A673 (cell line): Measurements from ENCODE around the gene LAMA3. TPM values are rescaled to one million over a fixed set of nuclear protein-coding genes. Genes with fewer than 3 reads are reported as not detected.
A peak's percentile ranks its signal among the peaks of the same experiment; 100 is the strongest.

ENCODE experiments used
- BruUV-seq: library from RNA; stranded (reverse); fragments of 400-500 nt; replicated peaks from 2 replicates; lab custom pipeline; 2021; lab: Mats Ljungman, UMichigan
- CTCF ChIA-PET: fragments of 300-600 bp; sonication (Branson Sonifier 250); formaldehyde crosslinking; loops from one replicate; lab custom pipeline; 2022; ENCODE audit warnings: antibody characterized with exemption; lab: Charles Lee
- POLR2A ChIA-PET: fragments of 300-600 bp; sonication (Branson Sonifier 250); formaldehyde crosslinking; loops from one replicate; lab custom pipeline; 2022; ENCODE audit warnings: antibody characterized with exemption; ENCODE audit not compliant: low non-redundant PET; lab: Charles Lee
- DNase-seq: peaks from one replicate; pipeline ENCODE4 v3.0.0-alpha.2; 2015; ENCODE audit warnings: low spot score
- H3K27ac ChIP-seq: fragments of 200-600 bp; sonication (generic); 2 replicates; pipeline ENCODE4 v1.5.1; 2016; ENCODE audit warnings: mixed run types, low read depth, mild to moderate bottlenecking, mixed read lengths, antibody characterized with exemption, low read length; ENCODE audit not compliant: poor library complexity, severe bottlenecking
- H3K27me3 ChIP-seq: fragments of 200-600 bp; sonication (generic); replicated peaks from 2 replicates; pipeline ENCODE4 v1.6.1; 2017; ENCODE audit warnings: mixed run types, low read depth, mild to moderate bottlenecking, mixed read lengths, antibody characterized with exemption, low read length; ENCODE audit not compliant: insufficient read depth, poor library complexity
- H3K36me3 ChIP-seq: fragments of 200-600 bp; sonication (generic); 2 replicates; pipeline ENCODE4 v1.6.1; 2016; ENCODE audit warnings: mixed run types, mild to moderate bottlenecking, mixed read lengths, antibody characterized with exemption, low read length; ENCODE audit not compliant: insufficient read depth, poor library complexity, severe bottlenecking
- H3K4me1 ChIP-seq: fragments of 200-600 bp; sonication (generic); 2 replicates; pipeline ENCODE4 v1.6.1; 2017; ENCODE audit warnings: mixed run types, mild to moderate bottlenecking, mixed read lengths, antibody characterized with exemption, low read length; ENCODE audit not compliant: insufficient read depth, poor library complexity, severe bottlenecking
- H3K4me3 ChIP-seq: fragments of 200-600 bp; sonication (generic); 2 replicates; pipeline ENCODE4 v1.5.1; 2016; ENCODE audit warnings: low read depth, mixed run types, mild to moderate bottlenecking, mixed read lengths, low read length; ENCODE audit not compliant: poor library complexity, severe bottlenecking
- H3K9me3 ChIP-seq: fragments of 200-600 bp; sonication (generic); 2 replicates; pipeline ENCODE4 v1.6.1; 2016; ENCODE audit warnings: mixed run types, low read depth, mild to moderate bottlenecking, mixed read lengths, antibody characterized with exemption, low read length; ENCODE audit not compliant: poor library complexity, severe bottlenecking
- CTCF ChIP-seq: fragments of 300-800, 200-600 bp; sonication (generic); conservative IDR thresholded peaks from 2 replicates; pipeline ENCODE4 v1.5.1; 2017; ENCODE audit warnings: low read depth, mild to moderate bottlenecking, antibody characterized with exemption, low read length, moderate library complexity, mixed read lengths
- EZH2 ChIP-seq: fragments of 200-600 bp; sonication (generic); IDR thresholded peaks from 2 replicates; pipeline ENCODE4 v1.6.1; 2017; ENCODE audit warnings: borderline replicate concordance, low read depth, mild to moderate bottlenecking, mixed read lengths, antibody characterized with exemption, low read length; ENCODE audit not compliant: poor library complexity, severe bottlenecking
- intact Hi-C: fragments of 100-400 bp; cut with micrococcal nuclease; formaldehyde crosslinking; loops from one replicate; pipeline ENCODE4 v1.10.0; 2022; ENCODE audit not compliant: unreplicated experiment
- total RNA-seq: library from RNA; stranded (reverse); gene quantifications from 2 replicates; pipeline ENCODE4 v1.2.3, GENCODE V29; 2021

The LAMA3 gene
- total RNA-seq, 1 experiment from 2014 or later: 2.7 TPM

GRCh38 chr18:23861326-23861725 is 172.1 kb downstream of the LAMA3 start:
- Histone ChIP-seq H3K27me3 (no peaks in the 10 kb centered on the region), H3K4me3 (no peak overlapping the region), H3K4me1 (peaks cover 13% of the 10 kb centered on the region), H3K27ac (no peak overlapping the region), H3K9me3 (no peaks in the 10 kb centered on the region), H3K36me3 (no peaks in the 10 kb centered on the region)
- BruUV-seq: no TSS peak
- intact Hi-C loops: no loop called here
- no peak for DNase-seq
- POLR2A ChIA-PET: interaction anchor here (0.7 kb wide), 1 partner anchor 157 kb away, joined by 3 read pairs; no protein-coding TSS in a partner anchor
- CTCF ChIA-PET: no interaction called here
- TF ChIP-seq EZH2 (no peak), CTCF (no peak)

- Histone ChIP-seq H3K27ac (no peak overlapping the region), H3K27me3 (no peaks in the 10 kb centered on the region), H3K36me3 (no peaks in the 10 kb centered on the region), H3K4me3 (no peak overlapping the region), H3K4me1 (peaks cover 13% of the 10 kb centered on the region), H3K9me3 (no peaks in the 10 kb centered on the region)
- POLR2A ChIA-PET: interaction anchor here (0.7 kb wide), 1 partner anchor 158 kb away, joined by 3 read pairs; no protein-coding TSS in a partner anchor
- no peak for TF ChIP-seq EZH2
- no peak for TF ChIP-seq CTCF
- BruUV-seq: no TSS peak
- peak; percentile 18 for DNase-seq
- CTCF ChIA-PET: no interaction called here
- intact Hi-C loops: no loop called here
Observed at GRCh38 chr18:23861805-23862470, 172.7 kb downstream of the LAMA3 start.

- Histone ChIP-seq H3K4me3 (no peak overlapping the region), H3K36me3 (no peaks in the 10 kb centered on the region), H3K27ac (no peak overlapping the region), H3K9me3 (no peaks in the 10 kb centered on the region), H3K27me3 (no peaks in the 10 kb centered on the region), H3K4me1 (peaks cover 13% of the 10 kb centered on the region)
- ChIA-PET CTCF (no interaction called here), POLR2A (no interaction called here)
- TF ChIP-seq CTCF (no peak), EZH2 (no peak)
- BruUV-seq: no TSS peak
- no peak for DNase-seq
- intact Hi-C loops: no loop called here
Observed at GRCh38 chr18:23864624-23865023, 175.4 kb downstream of the LAMA3 start.
